Keratinocyte (primary cell): ENCODE data around the gene ANXA1.

Experiments used
- CTCF ChIP-seq, 3 experiments: IDR thresholded peaks in 1 of 3; conservative IDR thresholded peaks in 1 of 3; optimal IDR thresholded peaks in 1 of 3; 2 replicates in 2 of 3; 3 replicates in 1 of 3; pipeline versions ENCODE3 to v1.5.1; 2011; ENCODE audit warnings: low read length in 3 of 3, mild to moderate bottlenecking in 3 of 3, moderate library complexity in 2 of 3, control low read depth in 1 of 3, inconsistent platforms in 1 of 3; ENCODE audit not compliant: insufficient read depth in 2 of 3; ENCODE audit errors: extremely low read depth in 1 of 3
- EZH2 ChIP-seq: IDR thresholded peaks from one replicate; pipeline ENCODE4 v1.6.1; 2012; ENCODE audit warnings: inconsistent platforms, mild to moderate bottlenecking, low read length, moderate library complexity

GRCh38 chr9:73116031-73116430 lies 35.6 kb upstream of the ANXA1 start:
- TF ChIP-seq EZH2 (no peak), CTCF (optimal IDR thresholded peaks at IDR 0.05 in 1 of 3, IDR thresholded peaks at IDR 0.05 in 1 of 3, conservative IDR thresholded peaks at IDR 0.05 in 1 of 3; ENCODE audit: extremely low read depth in 1 of 3, insufficient read depth in 2 of 3, low read length in 3 of 3) (no peak)
